Mesendoderm (in vitro differentiated cells): ENCODE results near the gene CYYR1.

Experiments
- DNase-seq: peaks from one replicate; pipeline ENCODE4 v3.0.0; 2013
- H2AK5ac ChIP-seq: 2 replicates; pipeline ENCODE4 v1.6.1; 2013; ENCODE audit warnings: low read length, inconsistent platforms
- H2BK120ac ChIP-seq: 2 replicates; pipeline ENCODE4 v1.6.1; 2013; ENCODE audit warnings: low read depth, mild to moderate bottlenecking, low read length, moderate library complexity, mixed read lengths
- H2BK15ac ChIP-seq: replicated peaks from 2 replicates; pipeline ENCODE4 v1.6.1; 2013; ENCODE audit warnings: low read depth, mild to moderate bottlenecking, moderate library complexity
- H2BK5ac ChIP-seq: 2 replicates; pipeline ENCODE4 v1.6.1; 2013; ENCODE audit warnings: low read length, inconsistent platforms
- H3K18ac ChIP-seq: 2 replicates; pipeline ENCODE4 v1.6.1; 2013; ENCODE audit warnings: mild to moderate bottlenecking, low read length, mixed read lengths
- H3K23ac ChIP-seq: one replicate; pipeline ENCODE4 v1.6.1; 2013; ENCODE audit warnings: low read length
- H3K27ac ChIP-seq: 2 replicates; pipeline ENCODE4 v1.5.1; 2013; ENCODE audit warnings: low read depth, mild to moderate bottlenecking, inconsistent platforms, low read length, moderate library complexity
- H3K27me3 ChIP-seq: 2 replicates; pipeline ENCODE4 v1.6.1; 2013; ENCODE audit warnings: low read length, control low read depth, mild to moderate bottlenecking, inconsistent platforms; ENCODE audit not compliant: insufficient read depth, poor library complexity
- H3K36me3 ChIP-seq: 2 replicates; pipeline ENCODE4 v1.6.1; 2013; ENCODE audit warnings: low read length, inconsistent platforms; ENCODE audit not compliant: control insufficient read depth, insufficient read depth
- H3K4ac ChIP-seq: one replicate; pipeline ENCODE4 v1.6.1; 2013; ENCODE audit warnings: low read depth, mild to moderate bottlenecking, low read length, moderate library complexity
- H3K4me1 ChIP-seq: 2 replicates; pipeline ENCODE4 v1.6.1; 2013; ENCODE audit warnings: low read depth, low read length, inconsistent platforms; ENCODE audit not compliant: control insufficient read depth
- H3K4me2 ChIP-seq: 2 replicates; pipeline ENCODE4 v1.6.1; 2013; ENCODE audit warnings: low read length
- H3K4me3 ChIP-seq: 2 replicates; pipeline ENCODE4 v1.5.1; 2013; ENCODE audit warnings: mild to moderate bottlenecking, low read length
- H3K56ac ChIP-seq: one replicate; pipeline ENCODE4 v1.6.1; 2013; ENCODE audit warnings: low read length
- H3K79me1 ChIP-seq: 2 replicates; pipeline ENCODE4 v1.6.1; 2013; ENCODE audit warnings: low read length, inconsistent platforms
- H3K79me2 ChIP-seq: 2 replicates; pipeline ENCODE4 v1.6.1; 2013; ENCODE audit warnings: mild to moderate bottlenecking, low read length; ENCODE audit not compliant: control insufficient read depth, insufficient read depth
- H3K9ac ChIP-seq: 2 replicates; pipeline ENCODE4 v1.6.1; 2013; ENCODE audit warnings: low read length, inconsistent platforms
- H4K5ac ChIP-seq: one replicate; pipeline ENCODE4 v1.6.1; 2013; ENCODE audit warnings: low read length
- H4K8ac ChIP-seq: one replicate; pipeline ENCODE4 v1.6.1; 2013; ENCODE audit warnings: low read depth, mild to moderate bottlenecking, control low read depth, low read length, moderate library complexity
- WGBS: extraction: QIAGEN DNeasy Blood & Tissue Kit; methylation state at CpG from one replicate; pipeline ENCODE4 v1.1.7; 2013; ENCODE audit warnings: low lambda C conversion rate, missing lambda C conversion rate; ENCODE audit not compliant: insufficient coverage; ENCODE audit errors: extremely low coverage; 5-methylcytosine and 5-hydroxymethylcytosine counted together

The CYYR1 gene

GRCh38 chr21:26451081-26451740, 121.9 kb downstream of the CYYR1 start:
- no peak overlapping the region for H4K8ac ChIP-seq
- no peak overlapping the region for H2AK5ac ChIP-seq
- no peak overlapping the region for H3K27ac ChIP-seq
- H3K9ac ChIP-seq = no peak overlapping the region
- H3K56ac ChIP-seq = no peak overlapping the region
- no peaks in the 10 kb centered on the region for H3K79me2 ChIP-seq
- no peaks in the 10 kb centered on the region for H3K4me1 ChIP-seq
- H2BK5ac ChIP-seq = no peak overlapping the region
- no peak overlapping the region for H3K18ac ChIP-seq
- no peaks in the 10 kb centered on the region for H3K79me1 ChIP-seq
- no CpG with 5 or more reads among the region's 2 CpGs for WGBS
- no peak overlapping the region for H2BK120ac ChIP-seq
- no peak overlapping the region for H3K23ac ChIP-seq
- H4K5ac ChIP-seq = no peak overlapping the region
- H3K4me3 ChIP-seq = no peak overlapping the region
- no peak overlapping the region for H3K4ac ChIP-seq
- no peaks in the 10 kb centered on the region for H3K27me3 ChIP-seq
- H2BK15ac ChIP-seq = no peak overlapping the region
- H3K36me3 ChIP-seq = no peaks in the 10 kb centered on the region
- H3K4me2 ChIP-seq = no peak overlapping the region
- no peak for DNase-seq

GRCh38 chr21:26449161-26449560, 123.9 kb downstream of the CYYR1 start:
- no peak overlapping the region for H3K9ac ChIP-seq
- H4K8ac ChIP-seq = no peak overlapping the region
- no peak overlapping the region for H3K4me3 ChIP-seq
- H4K5ac ChIP-seq = no peak overlapping the region
- H2BK120ac ChIP-seq = no peak overlapping the region
- no peaks in the 10 kb centered on the region for H3K4me1 ChIP-seq
- H3K56ac ChIP-seq = no peak overlapping the region
- WGBS = no CpG with 5 or more reads among the region's 5 CpGs
- H3K27ac ChIP-seq = no peak overlapping the region
- no peaks in the 10 kb centered on the region for H3K79me2 ChIP-seq
- H2BK5ac ChIP-seq = no peak overlapping the region
- no peaks in the 10 kb centered on the region for H3K27me3 ChIP-seq
- no peak overlapping the region for H2BK15ac ChIP-seq
- DNase-seq = no peak
- no peaks in the 10 kb centered on the region for H3K79me1 ChIP-seq
- H3K36me3 ChIP-seq = no peaks in the 10 kb centered on the region
- H3K23ac ChIP-seq = no peak overlapping the region
- H3K4me2 ChIP-seq = no peak overlapping the region
- H3K4ac ChIP-seq = no peak overlapping the region
- H3K18ac ChIP-seq = no peak overlapping the region
- no peak overlapping the region for H2AK5ac ChIP-seq

- Histone ChIP-seq H3K79me2 (no peaks in the 10 kb centered on the region), H2BK120ac (peak overlapping the region; percentile 36), H2BK5ac (no peak overlapping the region), H3K27me3 (no peaks in the 10 kb centered on the region), H3K18ac (no peak overlapping the region), H3K4me1 (no peaks in the 10 kb centered on the region), H3K36me3 (no peaks in the 10 kb centered on the region), H3K56ac (no peak overlapping the region), H3K27ac (no peak overlapping the region), H3K23ac (no peak overlapping the region), H3K79me1 (no peaks in the 10 kb centered on the region), H2AK5ac (no peak overlapping the region), H4K5ac (no peak overlapping the region), H3K4me3 (no peak overlapping the region), H2BK15ac (no peak overlapping the region), H3K9ac (no peak overlapping the region), H3K4ac (no peak overlapping the region), H4K8ac (no peak overlapping the region), H3K4me2 (no peak overlapping the region)
- no peak for DNase-seq
- WGBS = 100% methylated on average over 1 of the region's 4 CpGs
Observed at GRCh38 chr21:26448751-26449150, 124.3 kb downstream of the CYYR1 start.

- Histone ChIP-seq H3K36me3 (no peaks in the 10 kb centered on the region), H4K5ac (no peak overlapping the region), H3K79me2 (no peaks in the 10 kb centered on the region), H3K23ac (no peak overlapping the region), H2BK5ac (no peak overlapping the region), H2BK15ac (no peak overlapping the region), H3K4me2 (no peak overlapping the region), H3K18ac (no peak overlapping the region), H3K4me3 (no peak overlapping the region), H2BK120ac (no peak overlapping the region), H2AK5ac (no peak overlapping the region), H3K56ac (no peak overlapping the region), H3K9ac (no peak overlapping the region), H3K4ac (no peak overlapping the region), H3K79me1 (no peaks in the 10 kb centered on the region), H4K8ac (no peak overlapping the region), H3K27me3 (no peaks in the 10 kb centered on the region), H3K27ac (no peak overlapping the region), H3K4me1 (no peaks in the 10 kb centered on the region)
- DNase-seq = peak; percentile 70
- WGBS = no CpG with 5 or more reads among the region's 3 CpGs
Observed at GRCh38 chr21:26447932-26448475, 125.1 kb downstream of the CYYR1 start.

GRCh38 chr21:26445440-26445839, 127.6 kb downstream of the CYYR1 start:
- H3K27ac ChIP-seq = no peak overlapping the region
- H2BK5ac ChIP-seq = no peak overlapping the region
- H3K4me2 ChIP-seq = no peak overlapping the region
- H2BK15ac ChIP-seq = no peak overlapping the region
- no peak overlapping the region for H3K4ac ChIP-seq
- no peak overlapping the region for H3K9ac ChIP-seq
- no peak overlapping the region for H3K4me3 ChIP-seq
- no peak overlapping the region for H3K56ac ChIP-seq
- no peak overlapping the region for H4K5ac ChIP-seq
- H3K36me3 ChIP-seq = no peaks in the 10 kb centered on the region
- no peak overlapping the region for H2BK120ac ChIP-seq
- no peak overlapping the region for H4K8ac ChIP-seq
- H3K23ac ChIP-seq = no peak overlapping the region
- no peak overlapping the region for H3K18ac ChIP-seq
- no peaks in the 10 kb centered on the region for H3K79me1 ChIP-seq
- no peaks in the 10 kb centered on the region for H3K27me3 ChIP-seq
- no peaks in the 10 kb centered on the region for H3K79me2 ChIP-seq
- no peak overlapping the region for H2AK5ac ChIP-seq
- H3K4me1 ChIP-seq = no peaks in the 10 kb centered on the region
- no peak for DNase-seq
- no CpG with 5 or more reads among the region's 1 CpG for WGBS

DNA sequence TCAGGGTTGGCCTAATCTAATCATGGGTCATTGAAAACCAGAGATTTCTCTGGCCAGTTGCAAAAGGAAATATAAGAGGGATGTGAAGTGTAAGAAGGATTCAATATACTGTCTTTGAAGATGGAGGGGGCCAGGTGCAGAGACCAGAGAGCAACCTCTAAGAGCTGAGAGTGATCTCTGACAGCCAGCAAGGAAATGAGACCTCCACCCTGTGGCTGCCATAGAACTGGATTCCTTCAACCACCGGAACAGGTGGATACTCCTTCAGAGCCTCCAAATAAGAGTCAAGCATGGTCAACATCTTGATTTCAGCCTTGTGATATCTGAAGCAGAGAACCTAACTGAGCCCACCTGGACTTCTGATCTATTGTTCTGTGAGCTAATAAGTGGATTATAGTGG, 128.4 kb downstream of the CYYR1 start:
- Histone ChIP-seq H3K4me1 (no peaks in the 10 kb centered on the region), H3K4me2 (no peak overlapping the region), H3K36me3 (no peaks in the 10 kb centered on the region), H2AK5ac (no peak overlapping the region), H3K18ac (no peak overlapping the region), H2BK5ac (no peak overlapping the region), H2BK120ac (no peak overlapping the region), H4K5ac (no peak overlapping the region), H3K23ac (no peak overlapping the region), H3K4ac (no peak overlapping the region), H3K79me2 (no peaks in the 10 kb centered on the region), H3K79me1 (no peaks in the 10 kb centered on the region), H3K56ac (no peak overlapping the region), H3K27me3 (no peaks in the 10 kb centered on the region), H3K4me3 (no peak overlapping the region), H4K8ac (no peak overlapping the region), H3K9ac (no peak overlapping the region), H3K27ac (no peak overlapping the region), H2BK15ac (no peak overlapping the region)
- no peak for DNase-seq
- WGBS = no CpG with 5 or more reads among the region's 1 CpG
